ENCODE data around the gene BRIX1.

GRCh38 chr5:34930462-34930844 is 14.9 kb downstream of the BRIX1 start:
- TF ChIP-seq, protein P1, sequence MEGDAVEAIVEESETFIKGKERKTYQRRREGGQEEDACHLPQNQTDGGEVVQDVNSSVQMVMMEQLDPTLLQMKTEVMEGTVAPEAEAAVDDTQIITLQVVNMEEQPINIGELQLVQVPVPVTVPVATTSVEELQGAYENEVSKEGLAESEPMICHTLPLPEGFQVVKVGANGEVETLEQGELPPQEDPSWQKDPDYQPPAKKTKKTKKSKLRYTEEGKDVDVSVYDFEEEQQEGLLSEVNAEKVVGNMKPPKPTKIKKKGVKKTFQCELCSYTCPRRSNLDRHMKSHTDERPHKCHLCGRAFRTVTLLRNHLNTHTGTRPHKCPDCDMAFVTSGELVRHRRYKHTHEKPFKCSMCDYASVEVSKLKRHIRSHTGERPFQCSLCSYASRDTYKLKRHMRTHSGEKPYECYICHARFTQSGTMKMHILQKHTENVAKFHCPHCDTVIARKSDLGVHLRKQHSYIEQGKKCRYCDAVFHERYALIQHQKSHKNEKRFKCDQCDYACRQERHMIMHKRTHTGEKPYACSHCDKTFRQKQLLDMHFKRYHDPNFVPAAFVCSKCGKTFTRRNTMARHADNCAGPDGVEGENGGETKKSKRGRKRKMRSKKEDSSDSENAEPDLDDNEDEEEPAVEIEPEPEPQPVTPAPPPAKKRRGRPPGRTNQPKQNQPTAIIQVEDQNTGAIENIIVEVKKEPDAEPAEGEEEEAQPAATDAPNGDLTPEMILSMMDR (IDR thresholded peaks at IDR 0.05): no peak
- TF ChIP-seq POLR2A (IDR thresholded peaks at IDR 0.05): no peak
